HepG2 (cell line): ENCODE measurements around the gene FBXW12. TPM values are rescaled to one million over a fixed set of nuclear protein-coding genes. Genes with fewer than 3 reads are reported as not detected.

Source experiments
- ETV5 ChIP-seq: IDR thresholded peaks from 2 replicates; pipeline ENCODE4 v1.6.1; 2018; ENCODE audit warnings: missing biosample characterization, missing genetic modification reagents, inconsistent platforms, borderline replicate concordance
- FOXC1 ChIP-seq: sonication (generic); formaldehyde crosslinking; IDR thresholded peaks from 2 replicates; pipeline ENCODE4 v1.8.0; 2022; ENCODE audit warnings: mild to moderate bottlenecking, missing genetic modification reagents, borderline replicate concordance
- HNRNPK ChIP-seq: fragments of 200-400 bp; formaldehyde crosslinking; IDR thresholded peaks from 2 replicates; pipeline ENCODE4 v1.6.1; 2018; ENCODE audit warnings: low read length, low read depth, moderate library complexity, mild to moderate bottlenecking; ENCODE audit not compliant: poor library complexity, severe bottlenecking
- HNRNPLL ChIP-seq: fragments of 200-400 bp; formaldehyde crosslinking; IDR thresholded peaks from 2 replicates; pipeline ENCODE4 v1.6.1; 2017; ENCODE audit warnings: mild to moderate bottlenecking, low read depth, low read length; ENCODE audit not compliant: poor library complexity, severe bottlenecking
- HOXA3 ChIP-seq: sonication (generic); formaldehyde crosslinking; IDR thresholded peaks from 2 replicates; pipeline ENCODE4 v1.5.0; 2020; ENCODE audit warnings: missing genetic modification reagents
- IRX3 ChIP-seq: sonication (generic); formaldehyde crosslinking; IDR thresholded peaks from 2 replicates; pipeline ENCODE4 v1.8.1; 2023; ENCODE audit warnings: mild to moderate bottlenecking, low read depth, missing genetic modification reagents, borderline replicate concordance
- KLF11 ChIP-seq: IDR thresholded peaks from 2 replicates; pipeline ENCODE4 v1.6.1; 2016; ENCODE audit warnings: missing compliant biosample characterization
- MXD4 ChIP-seq: IDR thresholded peaks from 2 replicates; pipeline ENCODE4 v1.6.1; 2016; ENCODE audit warnings: mild to moderate bottlenecking, missing biosample characterization, missing genetic modification reagents
- MXI1 ChIP-seq: IDR thresholded peaks from 3 replicates; pipeline ENCODE4 v1.6.1; 2012; ENCODE audit warnings: low read depth, low read length, inconsistent platforms, borderline replicate concordance
- RAD21 ChIP-seq: fragments of 450-650 bp; formaldehyde crosslinking; IDR thresholded peaks from 2 replicates; pipeline ENCODE4 v1.5.0; 2020; ENCODE audit warnings: mild to moderate bottlenecking
- RFX1 ChIP-seq: fragments of 450-650 bp; IDR thresholded peaks from 2 replicates; pipeline ENCODE4 v1.6.1; 2017
- RFX3 ChIP-seq: IDR thresholded peaks from 2 replicates; pipeline ENCODE4 v1.6.1; 2016; ENCODE audit warnings: missing biosample characterization, missing genetic modification reagents
- SP1 ChIP-seq, 2 experiments: fragments of 450-650 bp in 1 of 2; sonication (generic) in 1 of 2; formaldehyde crosslinking in 1 of 2; IDR thresholded peaks; 2 replicates each; pipeline versions ENCODE4 v1.4.0 to v1.6.1; 2016 to 2020; ENCODE audit warnings: missing genetic modification reagents in 1 of 2
- SP4 ChIP-seq: sonication (generic); formaldehyde crosslinking; IDR thresholded peaks from 2 replicates; pipeline ENCODE4 v1.8.1; 2023; ENCODE audit warnings: mild to moderate bottlenecking, missing genetic modification reagents
- SRSF4 ChIP-seq: fragments of 200-400 bp; formaldehyde crosslinking; IDR thresholded peaks from one replicate; pipeline ENCODE4 v1.6.1; 2018; ENCODE audit warnings: mild to moderate bottlenecking, low read depth, low read length, moderate library complexity; ENCODE audit not compliant: poor library complexity, severe bottlenecking
- TEAD2 ChIP-seq: sonication (generic); formaldehyde crosslinking; IDR thresholded peaks from 2 replicates; pipeline ENCODE4 v1.9.0; 2021; ENCODE audit warnings: missing genetic modification reagents
- TEAD3 ChIP-seq: optimal IDR thresholded peaks from 2 replicates; pipeline ENCODE3; 2016; ENCODE audit warnings: borderline replicate concordance
- TMF1 ChIP-seq: sonication (generic); formaldehyde crosslinking; IDR thresholded peaks from 2 replicates; pipeline ENCODE4 v1.8.1; 2022; ENCODE audit warnings: low read depth, missing genetic modification reagents
- YEATS4 ChIP-seq: sonication (generic); formaldehyde crosslinking; IDR thresholded peaks from 2 replicates; pipeline ENCODE4 v1.4.0; 2020; ENCODE audit warnings: missing genetic modification reagents, borderline replicate concordance
- ZFP36L1 ChIP-seq: sonication (generic); formaldehyde crosslinking; IDR thresholded peaks from 2 replicates; pipeline ENCODE4 v1.8.0; 2022; ENCODE audit warnings: mild to moderate bottlenecking, missing genetic modification reagents, moderate library complexity
- ZNF136 ChIP-seq: sonication (generic); formaldehyde crosslinking; IDR thresholded peaks from 2 replicates; pipeline ENCODE4 v1.8.1; 2022; ENCODE audit warnings: low read depth, mild to moderate bottlenecking, moderate library complexity, missing genetic modification reagents
- ZNF350 ChIP-seq: sonication (generic); formaldehyde crosslinking; IDR thresholded peaks from 2 replicates; pipeline ENCODE4 v1.4.0; 2020; ENCODE audit warnings: mild to moderate bottlenecking, low read depth, missing genetic modification reagents, borderline replicate concordance
- ZNF431 ChIP-seq: sonication (generic); formaldehyde crosslinking; IDR thresholded peaks from 2 replicates; pipeline ENCODE4 v1.9.0; 2022; ENCODE audit warnings: missing genetic modification reagents, low read depth, mild to moderate bottlenecking, borderline replicate concordance
- ZNF44 ChIP-seq: sonication (generic); formaldehyde crosslinking; IDR thresholded peaks from 2 replicates; pipeline ENCODE4 v1.5.1; 2020; ENCODE audit warnings: mild to moderate bottlenecking, missing genetic modification reagents
- polyA plus RNA-seq, 8 experiments: library from polyadenylated mRNA; depleted of rRNA in 3 of 8; stranded (reverse) in 7 of 8; unstranded in 1 of 8; fragments of >200 nt; fragmentation: Illumina TruSeq in 4 of 8; extraction: Trizol in 4 of 8; gene quantifications; 2 replicates each; pipeline versions ENCODE4 v1.2.1 to v1.2.3, GENCODE V29; 2011 to 2016; ENCODE audit warnings: low read depth in 4 of 8, missing spikeins in 1 of 8, mixed read lengths in 1 of 8; ENCODE audit not compliant: insufficient read depth in 1 of 8
- total RNA-seq, 5 experiments: library from RNA; depleted of rRNA; stranded (reverse); fragments of >200 nt; fragmentation: Illumina TruSeq; extraction: Trizol; gene quantifications; 2 replicates each; pipeline ENCODE4 v1.2.3, GENCODE V29; 2016; ENCODE audit warnings: low read depth in 1 of 5
- TF ChIP-seq, protein P1 (sequence below): IDR thresholded peaks from 2 replicates; pipeline ENCODE4 v1.6.1; 2018; ENCODE audit warnings: missing genetic modification reagents
- TF ChIP-seq, protein P2 (sequence below): conservative IDR thresholded peaks from 2 replicates; pipeline ENCODE4 v1.6.1; 2018; ENCODE audit warnings: missing genetic modification reagents
- TF ChIP-seq, protein P3 (sequence below): sonication (generic); formaldehyde crosslinking; IDR thresholded peaks from 2 replicates; pipeline ENCODE4 v1.8.1; 2022; ENCODE audit warnings: mild to moderate bottlenecking, missing genetic modification reagents

FBXW12 gene
- total and polyA plus RNA-seq, 2 of the 13 experiments (the other 11 are each of a cell fraction or from before 2014, with no cell fraction given) = not detected

DNA sequence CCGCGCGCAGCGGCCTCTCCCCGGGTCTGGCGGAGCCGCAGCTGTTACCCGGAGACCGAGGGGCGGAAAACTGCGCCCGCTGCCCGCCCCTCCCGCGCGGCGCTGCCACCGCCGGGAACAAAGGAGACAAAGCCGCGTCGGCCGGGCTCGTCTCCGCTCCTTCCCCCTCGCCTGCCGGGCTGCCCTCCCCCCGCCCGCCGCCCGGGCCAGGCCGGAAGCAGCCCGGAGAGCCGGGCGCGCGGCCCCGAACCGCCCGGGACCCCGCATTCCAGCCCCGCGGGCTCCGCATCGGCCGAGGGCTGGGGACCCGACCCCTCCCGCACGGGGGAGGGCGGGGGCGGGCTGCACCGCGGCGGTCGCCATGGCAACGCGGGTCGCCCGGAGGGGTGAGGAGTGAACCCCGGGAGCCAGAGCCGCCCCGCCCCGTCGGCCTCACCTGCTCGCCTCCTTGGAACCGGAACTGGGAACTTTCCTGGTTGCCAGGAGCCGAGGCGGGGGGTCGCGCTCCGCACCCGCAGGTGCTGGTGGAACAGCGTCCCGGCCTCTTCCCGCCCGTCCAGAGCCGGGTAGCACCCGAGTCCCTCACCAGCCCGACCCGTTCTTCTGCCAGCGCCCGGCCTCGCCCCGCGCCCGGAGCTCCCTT lies 57.4 kb downstream of the FBXW12 start (continued):
- TF ChIP-seq IRX3 (CRISPR knock-in tag) = peak; percentile 20; the same call in 1 of the 2 replicates
- no peak for TF ChIP-seq SP1 (IDR thresholded peaks at IDR 0.05)
- no peak for TF ChIP-seq SP1 (CRISPR knock-in tag; IDR thresholded peaks at IDR 0.05)
- peak; percentile 4; the same call in 1 of the 2 replicates for TF ChIP-seq SP4
- TF ChIP-seq KLF11 = no peak
- TF ChIP-seq HOXA3 = peak; percentile 11; the same call in 1 of the 2 replicates
- TF ChIP-seq, protein P1, sequence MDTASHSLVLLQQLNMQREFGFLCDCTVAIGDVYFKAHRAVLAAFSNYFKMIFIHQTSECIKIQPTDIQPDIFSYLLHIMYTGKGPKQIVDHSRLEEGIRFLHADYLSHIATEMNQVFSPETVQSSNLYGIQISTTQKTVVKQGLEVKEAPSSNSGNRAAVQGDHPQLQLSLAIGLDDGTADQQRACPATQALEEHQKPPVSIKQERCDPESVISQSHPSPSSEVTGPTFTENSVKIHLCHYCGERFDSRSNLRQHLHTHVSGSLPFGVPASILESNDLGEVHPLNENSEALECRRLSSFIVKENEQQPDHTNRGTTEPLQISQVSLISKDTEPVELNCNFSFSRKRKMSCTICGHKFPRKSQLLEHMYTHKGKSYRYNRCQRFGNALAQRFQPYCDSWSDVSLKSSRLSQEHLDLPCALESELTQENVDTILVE (CRISPR knock-in tag) = 0 out of 2 replicates have a peak, but pooled peaks have one; percentile 7
- no peak for TF ChIP-seq ZNF44 (CRISPR knock-in tag)
- peak; percentile 83 for TF ChIP-seq RFX1
- 0 out of 2 replicates have a peak, but pooled peaks have one; percentile 5 for TF ChIP-seq ZFP36L1 (CRISPR knock-in tag)
- peak; percentile 81 for TF ChIP-seq HNRNPK
- 0 out of 3 replicates have a peak, but pooled peaks have one; percentile 34 for TF ChIP-seq MXI1
- TF ChIP-seq TEAD3 (CRISPR knock-in tag) = peak; percentile 39
- TF ChIP-seq HNRNPLL = peak; percentile 80
- TF ChIP-seq RFX3 (CRISPR knock-in tag) = peak; percentile 84
- TF ChIP-seq, protein P2, sequence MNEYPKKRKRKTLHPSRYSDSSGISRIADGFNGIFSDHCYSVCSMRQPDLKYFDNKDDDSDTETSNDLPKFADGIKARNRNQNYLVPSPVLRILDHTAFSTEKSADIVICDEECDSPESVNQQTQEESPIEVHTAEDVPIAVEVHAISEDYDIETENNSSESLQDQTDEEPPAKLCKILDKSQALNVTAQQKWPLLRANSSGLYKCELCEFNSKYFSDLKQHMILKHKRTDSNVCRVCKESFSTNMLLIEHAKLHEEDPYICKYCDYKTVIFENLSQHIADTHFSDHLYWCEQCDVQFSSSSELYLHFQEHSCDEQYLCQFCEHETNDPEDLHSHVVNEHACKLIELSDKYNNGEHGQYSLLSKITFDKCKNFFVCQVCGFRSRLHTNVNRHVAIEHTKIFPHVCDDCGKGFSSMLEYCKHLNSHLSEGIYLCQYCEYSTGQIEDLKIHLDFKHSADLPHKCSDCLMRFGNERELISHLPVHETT = peak; percentile 6; the same call in 1 of the 2 replicates
- TF ChIP-seq FOXC1 = 0 out of 2 replicates have a peak, but pooled peaks have one; percentile 16
- peak; percentile 31; the same call in 1 of the 2 replicates for TF ChIP-seq MXD4
- TF ChIP-seq RAD21 (CRISPR knock-in tag) = peak; percentile 40
- TF ChIP-seq ZNF136 (CRISPR knock-in tag) = 0 out of 2 replicates have a peak, but pooled peaks have one; percentile 1
- TF ChIP-seq ZNF431 (CRISPR knock-in tag) = 0 out of 2 replicates have a peak, but pooled peaks have one; percentile 6
- no peak for TF ChIP-seq ZNF350
- TF ChIP-seq SRSF4 = peak; percentile 77
- peak; percentile 23; the same call in 1 of the 2 replicates for TF ChIP-seq TMF1 (CRISPR knock-in tag)
- TF ChIP-seq ETV5 (CRISPR knock-in tag) = peak; percentile 44
- TF ChIP-seq, protein P3, sequence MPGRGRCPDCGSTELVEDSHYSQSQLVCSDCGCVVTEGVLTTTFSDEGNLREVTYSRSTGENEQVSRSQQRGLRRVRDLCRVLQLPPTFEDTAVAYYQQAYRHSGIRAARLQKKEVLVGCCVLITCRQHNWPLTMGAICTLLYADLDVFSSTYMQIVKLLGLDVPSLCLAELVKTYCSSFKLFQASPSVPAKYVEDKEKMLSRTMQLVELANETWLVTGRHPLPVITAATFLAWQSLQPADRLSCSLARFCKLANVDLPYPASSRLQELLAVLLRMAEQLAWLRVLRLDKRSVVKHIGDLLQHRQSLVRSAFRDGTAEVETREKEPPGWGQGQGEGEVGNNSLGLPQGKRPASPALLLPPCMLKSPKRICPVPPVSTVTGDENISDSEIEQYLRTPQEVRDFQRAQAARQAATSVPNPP (CRISPR knock-in tag) = 0 out of 2 replicates have a peak, but pooled peaks have one; percentile 8
- TF ChIP-seq YEATS4 (CRISPR knock-in tag) = no peak
- TF ChIP-seq TEAD2 (CRISPR knock-in tag) = 0 out of 2 replicates have a peak, but pooled peaks have one; percentile 29
